IMR-90 (cell line): ENCODE results near the gene PACS1.

Experiments
- BHLHE40 ChIP-seq: fragments of 150-350 bp; IDR thresholded peaks from 2 replicates; pipeline ENCODE4 v1.6.1; 2016; ENCODE audit warnings: mild to moderate bottlenecking, low read depth, low read length
- CEBPB ChIP-seq: IDR thresholded peaks from 2 replicates; pipeline ENCODE4 v1.6.1; 2012; ENCODE audit warnings: low read depth, low read length, improper control_type of control experiment
- CTCF ChIP-seq: conservative IDR thresholded peaks from 2 replicates; pipeline ENCODE4 v1.5.1; 2012; ENCODE audit warnings: mild to moderate bottlenecking, low read depth, low read length, improper control_type of control experiment
- ELK1 ChIP-seq: fragments of 150-350 bp; IDR thresholded peaks from 2 replicates; pipeline ENCODE4 v1.6.1; 2016; ENCODE audit warnings: low read depth, mild to moderate bottlenecking, low read length, moderate library complexity, borderline replicate concordance
- MAFK ChIP-seq: IDR thresholded peaks from 2 replicates; pipeline ENCODE4 v1.6.1; 2012; ENCODE audit warnings: low read depth, low read length, improper control_type of control experiment
- MAZ ChIP-seq: IDR thresholded peaks from 2 replicates; pipeline ENCODE4 v1.6.1; 2012; ENCODE audit warnings: low read depth, mild to moderate bottlenecking, low read length, improper control_type of control experiment, moderate library complexity, borderline replicate concordance
- MXI1 ChIP-seq: IDR thresholded peaks from 2 replicates; pipeline ENCODE4 v1.6.1; 2012; ENCODE audit warnings: low read depth, mild to moderate bottlenecking, low read length, moderate library complexity, borderline replicate concordance
- POLR2A ChIP-seq: IDR thresholded peaks from 2 replicates; pipeline ENCODE4 v1.6.1; 2012; ENCODE audit warnings: mild to moderate bottlenecking, low read depth, low read length
- RAD21 ChIP-seq: IDR thresholded peaks from 2 replicates; pipeline ENCODE4 v1.6.1; 2012; ENCODE audit warnings: low read length, improper control_type of control experiment
- RCOR1 ChIP-seq: IDR thresholded peaks from 2 replicates; pipeline ENCODE4 v1.6.1; 2012; ENCODE audit warnings: mild to moderate bottlenecking, low read length, improper control_type of control experiment; ENCODE audit not compliant: insufficient replicate concordance
- RFX5 ChIP-seq: IDR thresholded peaks from 2 replicates; pipeline ENCODE4 v1.8.0; 2012; ENCODE audit warnings: low read depth, mild to moderate bottlenecking, low read length, moderate library complexity
- SMC3 ChIP-seq: fragments of 150-350 bp; IDR thresholded peaks from 2 replicates; pipeline ENCODE4 v1.6.1; 2016; ENCODE audit warnings: low read depth, mild to moderate bottlenecking, antibody characterized with exemption, low read length, moderate library complexity
- USF2 ChIP-seq: fragments of 150-350 bp; IDR thresholded peaks from 2 replicates; pipeline ENCODE4 v1.6.1; 2017; ENCODE audit warnings: mild to moderate bottlenecking, antibody characterized with exemption, low read length, low read depth

- TF ChIP-seq MAFK: no peak
- no peak for TF ChIP-seq CTCF
- no peak for TF ChIP-seq RAD21
- TF ChIP-seq SMC3: no peak
- no peak for TF ChIP-seq POLR2A
- TF ChIP-seq RFX5: no peak
- no peak for TF ChIP-seq ELK1
- TF ChIP-seq MAZ: peak; percentile 77; the same call in 1 of the 2 replicates
- TF ChIP-seq MXI1: no peak
- no peak for TF ChIP-seq CEBPB
- TF ChIP-seq USF2: no peak
- no peak for TF ChIP-seq RCOR1
- TF ChIP-seq BHLHE40: no peak
Observed at GRCh38 chr11:66020618-66021357, 49.3 kb upstream of the PACS1 start.
